Myocyte (in vitro differentiated cells): ENCODE measurements around the gene MMP23B. TPM values are rescaled to one million over a fixed set of nuclear protein-coding genes. Genes with fewer than 3 reads are reported as not detected.

Source experiments
- DNase-seq: peaks from one replicate; pipeline ENCODE4 v3.0.0-alpha.2; 2012; ENCODE audit warnings: low read depth
- total RNA-seq: library from RNA; depleted of rRNA; stranded (reverse); fragments of >200 nt; gene quantifications from 2 replicates; pipeline ENCODE4 v1.2.3, GENCODE V29; 2014

The MMP23B gene
- total RNA-seq, 1 donor from 2014 or later, result 1.6 TPM

GRCh38 chr1:1619917-1620361, 12.0 kb upstream of the MMP23B start:
- DNase-seq, result peak; percentile 47

- no peak for DNase-seq
Measured at GRCh38 chr1:1620433-1621139, 11.4 kb upstream of the MMP23B start.

- DNase-seq, result no peak
Measured at GRCh38 chr1:1621173-1622009, 10.6 kb upstream of the MMP23B start.

- DNase-seq, result no peak
Measured at GRCh38 chr1:1622010-1622787, 9.8 kb upstream of the MMP23B start.

GRCh38 chr1:1622788-1623094, 9.2 kb upstream of the MMP23B start:
- no peak for DNase-seq

GRCh38 chr1:1623181-1623630, 8.8 kb upstream of the MMP23B start:
- DNase-seq, result no peak

GRCh38 chr1:1623631-1624442, 8.1 kb upstream of the MMP23B start:
- DNase-seq, result no peak

GRCh38 chr1:1624443-1625403, 7.2 kb upstream of the MMP23B start:
- no peak for DNase-seq

- no peak for DNase-seq
Measured at GRCh38 chr1:1625404-1625775, 6.6 kb upstream of the MMP23B start.

GRCh38 chr1:1625824-1626206, 6.2 kb upstream of the MMP23B start:
- DNase-seq, result no peak

- DNase-seq, result no peak
Measured at GRCh38 chr1:1626207-1627141, 5.5 kb upstream of the MMP23B start.

GRCh38 chr1:1627261-1627828, 4.6 kb upstream of the MMP23B start:
- no peak for DNase-seq

- no peak for DNase-seq
Measured at GRCh38 chr1:1627829-1628753, 3.9 kb upstream of the MMP23B start.

- no peak for DNase-seq
Measured at GRCh38 chr1:1628754-1629429, 3.1 kb upstream of the MMP23B start.

- DNase-seq, result no peak
Measured at GRCh38 chr1:1629430-1630190, 2.4 kb upstream of the MMP23B start.
